ENCODE data around the gene DSCAM. TPM values are rescaled to one million over a fixed set of nuclear protein-coding genes. Genes with fewer than 3 reads are reported as not detected.

The DSCAM gene
- total RNA-seq, 1 donor from 2014 or later: 2.7 TPM

DNA sequence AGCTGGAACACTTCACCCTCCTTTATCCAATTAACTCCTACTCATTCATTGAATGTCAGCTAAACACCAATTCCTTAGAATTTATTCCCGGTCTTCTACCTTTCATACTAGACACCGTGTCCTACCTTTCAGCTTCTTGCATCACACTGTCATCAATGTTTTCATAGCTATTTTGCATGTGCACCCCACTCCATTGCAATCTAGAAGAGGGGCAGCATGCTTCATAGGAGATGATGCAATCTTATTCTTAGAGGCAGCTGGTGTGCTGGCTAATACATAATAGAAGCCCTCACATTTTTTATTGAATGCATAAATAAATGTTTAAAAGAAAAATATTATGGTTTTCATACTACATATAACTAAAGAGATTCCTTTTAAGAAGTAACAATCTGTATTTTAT, 123.6 kb downstream of the DSCAM start:
- Mint-ChIP-seq H3K4me1 (ENCODE audit: low read depth) (peaks cover 4% of the 10 kb centered on the region), H3K27me3 (peaks cover 8% of the 10 kb centered on the region), H3K27ac (no peak overlapping the region), H3K4me3 (ENCODE audit: low read depth) (no peak overlapping the region), H3K36me3 (ENCODE audit: insufficient read depth) (no peaks in the 10 kb centered on the region), H3K9me3 (ENCODE audit: low read depth) (peaks cover 15% of the 10 kb centered on the region)
- no peak for DNase-seq (ENCODE audit: low spot score, unreplicated experiment)
- no peak for TF ChIP-seq CTCF (IDR thresholded peaks at IDR 0.05; ENCODE audit: unreplicated experiment)

- H3K36me3 Mint-ChIP-seq (ENCODE audit: insufficient read depth): no peaks in the 10 kb centered on the region
- DNase-seq (ENCODE audit: low spot score, unreplicated experiment): no peak
- no peak for TF ChIP-seq CTCF (IDR thresholded peaks at IDR 0.05; ENCODE audit: unreplicated experiment)
- H3K27me3 Mint-ChIP-seq: peaks cover 5% of the 10 kb centered on the region
- H3K4me1 Mint-ChIP-seq (ENCODE audit: low read depth): no peaks in the 10 kb centered on the region
- peaks cover 21% of the 10 kb centered on the region for H3K9me3 Mint-ChIP-seq (ENCODE audit: low read depth)
- H3K4me3 Mint-ChIP-seq (ENCODE audit: low read depth): no peak overlapping the region
- H3K27ac Mint-ChIP-seq: no peak overlapping the region
Observed at GRCh38 chr21:40719615-40720014, 127.3 kb downstream of the DSCAM start.

DNA sequence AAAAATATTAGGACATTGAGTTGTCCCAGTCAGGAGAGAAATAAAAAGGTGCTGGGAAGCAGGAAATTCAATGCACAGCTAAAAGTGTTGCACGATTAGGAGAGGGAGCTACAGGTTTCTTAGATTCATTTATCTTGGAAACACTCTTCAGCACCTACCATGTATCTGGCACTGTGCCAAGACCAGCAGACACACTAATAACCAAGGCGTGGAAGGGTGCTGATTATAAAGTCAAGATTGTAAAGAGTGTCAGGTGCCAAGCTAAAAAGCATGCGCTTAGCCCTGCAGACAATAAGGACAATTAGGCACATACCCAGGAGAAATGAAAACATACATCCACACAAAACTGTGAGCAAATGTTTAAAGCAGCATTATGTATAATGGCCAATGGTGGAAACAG, 129.9 kb downstream of the DSCAM start:
- Mint-ChIP-seq H3K4me3 (ENCODE audit: low read depth) (no peak overlapping the region), H3K9me3 (ENCODE audit: low read depth) (peaks cover 21% of the 10 kb centered on the region), H3K4me1 (ENCODE audit: low read depth) (no peaks in the 10 kb centered on the region), H3K27me3 (no peaks in the 10 kb centered on the region), H3K36me3 (ENCODE audit: insufficient read depth) (no peaks in the 10 kb centered on the region), H3K27ac (no peak overlapping the region)
- TF ChIP-seq CTCF (IDR thresholded peaks at IDR 0.05; ENCODE audit: unreplicated experiment): no peak
- no peak for DNase-seq (ENCODE audit: low spot score, unreplicated experiment)

DNA sequence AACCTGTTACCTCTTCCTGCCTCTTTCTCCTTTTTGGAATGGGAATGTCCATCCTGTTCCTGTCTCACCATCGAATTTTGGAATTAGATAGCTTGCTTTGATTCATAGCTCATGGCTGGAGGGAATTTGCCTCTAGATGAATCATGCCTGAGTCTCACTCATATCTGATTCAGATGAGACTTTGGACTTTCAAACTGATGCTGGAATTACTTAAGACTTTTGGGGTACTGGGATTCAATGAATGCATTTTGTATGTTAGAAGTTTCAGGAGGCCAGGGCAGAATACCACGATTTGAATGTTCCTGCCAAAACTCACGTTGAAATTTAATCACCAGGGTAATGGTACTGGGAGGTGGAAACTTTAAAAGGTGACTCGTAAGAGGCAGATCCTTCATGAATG, 132.4 kb downstream of the DSCAM start:
- no peak for DNase-seq (ENCODE audit: low spot score, unreplicated experiment)
- H3K27ac Mint-ChIP-seq: no peak overlapping the region
- H3K9me3 Mint-ChIP-seq (ENCODE audit: low read depth): peaks cover 9% of the 10 kb centered on the region

GRCh38 chr21:40707656-40708244, 139.2 kb downstream of the DSCAM start:
- Mint-ChIP-seq H3K36me3 (ENCODE audit: insufficient read depth) (no peaks in the 10 kb centered on the region), H3K4me1 (ENCODE audit: low read depth) (no peaks in the 10 kb centered on the region), H3K27ac (no peak overlapping the region), H3K9me3 (ENCODE audit: low read depth) (no peaks in the 10 kb centered on the region), H3K27me3 (no peaks in the 10 kb centered on the region), H3K4me3 (ENCODE audit: low read depth) (no peak overlapping the region)
- TF ChIP-seq CTCF (IDR thresholded peaks at IDR 0.05; ENCODE audit: unreplicated experiment): no peak
- DNase-seq (ENCODE audit: low spot score, unreplicated experiment): no peak

More for the DNA sequence above, 132.4 kb downstream of the DSCAM start:
- H3K4me1 Mint-ChIP-seq (ENCODE audit: low read depth): no peaks in the 10 kb centered on the region
- H3K4me3 Mint-ChIP-seq (ENCODE audit: low read depth): no peak overlapping the region
- H3K36me3 Mint-ChIP-seq (ENCODE audit: insufficient read depth): no peaks in the 10 kb centered on the region
- no peak for TF ChIP-seq CTCF (IDR thresholded peaks at IDR 0.05; ENCODE audit: unreplicated experiment)
- H3K27me3 Mint-ChIP-seq: no peaks in the 10 kb centered on the region
